22Rv1 (cell line): ENCODE measurements around the gene TOR1AIP2.

Experiments
- H3K27ac ChIP-seq: fragments of 450-650 bp; 2 replicates; pipeline ENCODE4 v1.5.1; 2017
- ZFX ChIP-seq: fragments of 450-650 bp; IDR thresholded peaks from 2 replicates; pipeline ENCODE4 v1.6.1; 2017; ENCODE audit warnings: antibody characterized with exemption, borderline replicate concordance
- TF ChIP-seq, protein P1 (sequence below): fragments of 450-650 bp; IDR thresholded peaks from 2 replicates; pipeline ENCODE4 v1.5.1; 2017; ENCODE audit warnings: mild to moderate bottlenecking

The TOR1AIP2 gene

DNA sequence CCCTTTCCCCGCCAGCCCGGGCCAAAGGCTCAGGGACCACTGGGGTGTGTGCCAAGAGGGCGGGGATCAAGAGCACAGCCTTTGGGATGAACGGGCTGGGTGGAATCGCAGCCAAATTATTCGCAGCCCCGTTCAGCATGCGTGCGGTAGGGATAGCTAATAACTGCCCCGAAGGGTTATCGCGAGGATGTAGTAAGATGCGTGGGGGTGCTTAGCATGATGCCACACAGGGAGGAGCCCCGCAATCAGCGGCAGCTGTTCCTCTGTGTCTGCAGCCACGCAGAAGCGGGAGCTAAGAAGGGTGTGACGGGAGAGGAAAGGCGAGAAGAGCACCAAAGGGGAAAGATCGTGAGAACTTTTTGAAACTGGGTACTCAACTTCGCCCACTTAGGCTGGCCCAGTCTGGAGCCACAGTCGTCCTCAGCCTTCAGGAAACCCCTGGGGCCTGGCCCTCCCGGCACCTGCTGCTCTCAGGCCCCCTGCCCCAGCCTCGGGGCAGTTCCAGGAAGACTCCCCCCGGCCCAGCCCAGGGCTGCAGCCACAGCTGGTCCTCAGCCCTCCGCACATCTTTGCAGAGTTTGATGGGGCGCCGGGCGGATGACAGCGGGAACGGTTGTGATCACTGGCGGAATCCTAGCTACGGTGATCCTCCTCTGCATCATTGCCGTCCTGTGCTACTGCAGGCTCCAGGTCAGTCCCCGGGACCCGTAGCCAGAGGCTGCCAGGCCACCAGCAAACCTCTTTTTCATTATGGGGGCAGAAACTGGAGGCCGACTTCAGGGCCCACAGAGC lies 64.9 kb downstream of the TOR1AIP2 start:
- H3K27ac ChIP-seq = no peak overlapping the region
- TF ChIP-seq, protein P1, sequence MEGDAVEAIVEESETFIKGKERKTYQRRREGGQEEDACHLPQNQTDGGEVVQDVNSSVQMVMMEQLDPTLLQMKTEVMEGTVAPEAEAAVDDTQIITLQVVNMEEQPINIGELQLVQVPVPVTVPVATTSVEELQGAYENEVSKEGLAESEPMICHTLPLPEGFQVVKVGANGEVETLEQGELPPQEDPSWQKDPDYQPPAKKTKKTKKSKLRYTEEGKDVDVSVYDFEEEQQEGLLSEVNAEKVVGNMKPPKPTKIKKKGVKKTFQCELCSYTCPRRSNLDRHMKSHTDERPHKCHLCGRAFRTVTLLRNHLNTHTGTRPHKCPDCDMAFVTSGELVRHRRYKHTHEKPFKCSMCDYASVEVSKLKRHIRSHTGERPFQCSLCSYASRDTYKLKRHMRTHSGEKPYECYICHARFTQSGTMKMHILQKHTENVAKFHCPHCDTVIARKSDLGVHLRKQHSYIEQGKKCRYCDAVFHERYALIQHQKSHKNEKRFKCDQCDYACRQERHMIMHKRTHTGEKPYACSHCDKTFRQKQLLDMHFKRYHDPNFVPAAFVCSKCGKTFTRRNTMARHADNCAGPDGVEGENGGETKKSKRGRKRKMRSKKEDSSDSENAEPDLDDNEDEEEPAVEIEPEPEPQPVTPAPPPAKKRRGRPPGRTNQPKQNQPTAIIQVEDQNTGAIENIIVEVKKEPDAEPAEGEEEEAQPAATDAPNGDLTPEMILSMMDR = no peak
- TF ChIP-seq ZFX = no peak

DNA sequence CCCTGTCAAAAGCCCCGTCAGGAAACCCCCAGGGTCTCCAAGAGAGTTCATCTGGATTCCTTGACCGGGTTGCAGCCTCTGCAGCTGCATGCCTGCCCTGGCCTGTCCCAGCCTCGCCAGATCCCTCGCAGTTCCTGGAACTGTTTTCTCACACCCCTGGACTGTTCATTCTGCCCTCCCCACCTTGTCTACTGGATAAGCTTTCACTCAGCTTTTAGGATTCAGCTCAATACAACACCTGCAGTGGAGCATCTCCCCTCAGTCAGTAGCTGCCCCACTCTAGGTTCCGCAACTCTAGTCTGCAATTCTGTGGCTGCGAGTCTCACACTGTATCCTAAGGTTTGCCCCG lies 67.3 kb downstream of the TOR1AIP2 start:
- TF ChIP-seq, protein P1 = no peak
- TF ChIP-seq ZFX = no peak
- H3K27ac ChIP-seq = no peak overlapping the region

DNA sequence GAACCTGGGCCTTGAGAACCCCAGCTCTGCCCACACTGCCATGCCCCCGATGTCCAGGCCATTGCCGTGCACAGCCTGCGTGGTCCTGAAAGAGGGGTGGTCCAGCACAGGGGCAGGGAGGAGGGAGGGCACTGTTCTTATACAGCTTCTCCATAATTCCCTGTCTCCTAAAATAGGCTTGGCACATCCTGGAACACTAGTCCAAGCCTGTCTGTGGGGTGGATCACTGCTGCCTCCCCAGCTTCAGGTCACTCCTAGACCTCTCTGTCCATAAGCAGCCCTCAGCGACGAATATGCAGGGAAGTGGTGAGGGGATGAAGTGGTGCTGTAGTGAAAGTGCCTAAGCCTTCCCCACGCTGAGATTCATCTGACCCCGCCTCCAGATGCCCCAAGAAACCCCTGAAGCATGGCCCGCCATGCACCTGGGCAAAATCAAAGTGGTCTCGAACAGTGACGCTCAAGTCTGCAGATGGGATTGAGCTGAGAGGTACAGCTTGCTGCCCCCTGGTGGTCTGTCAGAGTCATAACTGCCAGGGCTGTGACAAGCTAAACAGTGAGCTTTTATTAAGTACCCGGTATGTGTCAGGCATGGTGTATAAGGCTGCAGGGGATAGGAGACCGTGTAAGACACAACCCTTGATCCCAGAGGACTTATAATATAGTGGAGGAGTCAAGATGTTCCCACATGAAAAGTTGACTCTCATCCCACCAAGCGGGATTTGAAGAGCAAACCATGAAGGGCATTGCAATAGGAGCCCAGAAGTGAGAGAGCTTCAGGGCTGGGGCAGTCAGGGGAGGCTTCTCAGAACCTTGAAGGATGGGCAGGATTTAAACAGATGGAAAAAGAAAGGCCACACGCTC lies 67.9 kb downstream of the TOR1AIP2 start:
- TF ChIP-seq, protein P1 = peak; percentile 99
- no peak for TF ChIP-seq ZFX
- no peak overlapping the region for H3K27ac ChIP-seq

DNA sequence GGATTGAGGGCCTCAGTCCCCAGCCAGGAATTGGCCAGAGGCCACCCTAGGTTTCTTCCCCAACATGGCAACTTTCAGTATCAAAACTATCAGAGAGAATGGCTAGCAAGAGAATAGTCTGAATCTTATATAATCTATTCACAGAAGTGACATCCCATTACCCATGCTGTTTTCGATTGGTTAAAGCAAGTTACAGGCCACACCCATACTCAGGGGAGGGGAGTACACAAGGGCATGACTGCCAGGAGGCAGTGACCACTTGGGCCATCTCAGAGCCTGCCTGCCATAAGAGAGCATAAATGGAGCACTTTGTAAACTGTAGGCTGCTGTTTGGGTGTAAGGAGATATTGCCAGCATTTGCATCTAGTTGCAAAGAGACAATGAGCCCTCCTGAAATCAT lies 69.1 kb downstream of the TOR1AIP2 start:
- H3K27ac ChIP-seq = no peak overlapping the region
- no peak for TF ChIP-seq ZFX
- TF ChIP-seq, protein P1 = no peak

DNA sequence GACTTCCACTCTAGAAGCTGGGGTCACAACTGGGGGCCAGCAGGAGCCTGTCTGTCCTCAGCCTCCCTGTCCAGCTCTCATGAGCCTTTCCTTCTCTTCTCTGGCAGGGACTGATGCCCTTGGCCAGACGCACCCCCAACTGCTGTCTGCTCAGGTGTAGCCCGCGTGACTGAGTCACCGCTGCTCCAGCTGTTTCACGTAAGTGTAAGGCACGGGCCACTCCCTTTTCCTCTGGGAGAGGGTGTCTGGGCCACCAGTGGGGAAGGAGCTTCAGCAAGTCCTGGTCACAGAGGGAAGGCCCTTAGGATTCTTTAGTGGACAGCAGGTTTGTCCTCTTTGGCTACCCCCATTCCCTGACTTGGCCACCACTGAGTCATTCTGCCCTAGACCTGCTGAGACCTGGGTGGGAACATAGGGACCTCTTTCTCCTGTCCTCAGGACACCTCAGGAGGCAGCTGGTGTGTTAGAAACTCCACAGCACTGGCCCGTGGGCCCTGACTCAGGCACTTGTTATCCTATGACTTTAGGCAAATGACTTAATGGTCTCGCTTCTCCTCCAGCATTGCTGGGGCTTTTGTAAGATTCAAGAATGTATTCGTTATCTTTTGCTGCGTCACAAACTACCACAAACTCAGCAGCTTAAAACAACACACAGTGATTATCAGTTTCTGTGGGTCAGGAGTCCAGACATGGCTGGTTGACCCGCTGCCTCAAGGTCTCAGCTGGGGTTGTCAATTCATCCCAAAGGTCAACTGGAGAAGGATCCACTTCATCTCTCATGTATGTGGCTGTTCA lies 69.7 kb downstream of the TOR1AIP2 start:
- no peak for TF ChIP-seq ZFX
- TF ChIP-seq, protein P1 = no peak
- no peak overlapping the region for H3K27ac ChIP-seq

DNA sequence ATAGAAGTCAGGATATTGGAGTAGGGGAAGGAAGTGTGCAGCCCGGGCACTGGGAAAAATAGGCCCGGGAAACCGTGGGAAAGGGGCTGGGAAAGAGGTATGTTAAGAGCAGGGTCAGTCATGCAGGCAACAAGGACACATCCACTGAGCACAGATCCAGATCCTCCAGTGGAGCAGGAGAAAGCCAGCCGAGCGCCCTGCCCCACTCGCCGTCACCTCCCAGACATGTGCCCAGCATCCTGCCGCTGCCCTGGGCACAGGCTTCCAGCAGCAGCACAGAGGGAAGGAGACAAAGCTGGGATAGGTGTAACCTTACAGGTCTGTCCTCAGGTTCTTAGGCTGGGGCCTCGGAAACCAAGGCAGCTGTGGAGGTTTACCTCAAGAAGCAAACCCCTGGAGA lies 70.3 kb downstream of the TOR1AIP2 start:
- TF ChIP-seq, protein P1 = no peak
- no peak for TF ChIP-seq ZFX
- H3K27ac ChIP-seq = no peak overlapping the region
